Caco-2 (cell line): ENCODE data around the gene EN2. TPM values are rescaled to one million over a fixed set of nuclear protein-coding genes. Genes with fewer than 3 reads are reported as not detected.

Experiments used
- BruUV-seq: library from RNA; stranded (reverse); fragments of 400-500 nt; replicated peaks from 2 replicates; lab custom pipeline; 2021; lab: Mats Ljungman, UMichigan
- CTCF ChIA-PET: fragments of 300-600 bp; sonication (Branson Sonifier 250); formaldehyde crosslinking; loops from one replicate; lab custom pipeline; 2022; ENCODE audit warnings: antibody characterized with exemption; lab: Charles Lee
- POLR2A ChIA-PET: fragments of 300-600 bp; sonication (Branson Sonifier 250); formaldehyde crosslinking; loops from one replicate; lab custom pipeline; 2022; ENCODE audit warnings: antibody characterized with exemption; lab: Charles Lee
- DNase-seq, 2 experiments: peaks; one replicate each; pipeline versions ENCODE4 v3.0.0 to v3.0.0-alpha.2; 2020 to 2022
- H3K27me3 ChIP-seq: replicated peaks from 2 replicates; pipeline ENCODE4 v1.6.0; 2011; ENCODE audit warnings: low read length; ENCODE audit not compliant: control insufficient read depth, insufficient read depth
- H3K36me3 ChIP-seq: 2 replicates; pipeline ENCODE4 v1.5.1; 2011; ENCODE audit warnings: low read length; ENCODE audit not compliant: control insufficient read depth, insufficient read depth
- H3K4me1 ChIP-seq: fragments of 250-450 bp; sonication (Bioruptor Pico); 2 replicates; pipeline ENCODE4 v1.5.1; 2020; ENCODE audit warnings: mild to moderate bottlenecking
- H3K4me3 ChIP-seq: 2 replicates; pipeline ENCODE4 v1.5.1; 2011; ENCODE audit warnings: low read depth, mild to moderate bottlenecking, control low read depth, low read length
- H3K9me3 ChIP-seq: fragments of 250-450 bp; sonication (Bioruptor Pico); 2 replicates; pipeline ENCODE4 v1.5.1; 2020; ENCODE audit warnings: mild to moderate bottlenecking, moderate library complexity
- H3K27ac Mint-ChIP-seq: one replicate; pipeline ENCODE4 v1.8.0; 2022; ENCODE audit warnings: mixed read lengths; ENCODE audit not compliant: unreplicated experiment
- H3K27me3 Mint-ChIP-seq: one replicate; pipeline ENCODE4 v1.8.0; 2022; ENCODE audit warnings: mixed read lengths; ENCODE audit not compliant: insufficient read depth, unreplicated experiment
- H3K36me3 Mint-ChIP-seq: one replicate; pipeline ENCODE4 v1.8.0; 2022; ENCODE audit warnings: mild to moderate bottlenecking, mixed read lengths; ENCODE audit not compliant: insufficient read depth, unreplicated experiment
- H3K4me1 Mint-ChIP-seq: one replicate; pipeline ENCODE4 v1.8.0; 2022; ENCODE audit warnings: low read depth, mixed read lengths; ENCODE audit not compliant: unreplicated experiment
- H3K4me3 Mint-ChIP-seq: one replicate; pipeline ENCODE4 v1.8.0; 2022; ENCODE audit warnings: mild to moderate bottlenecking, moderate library complexity, mixed read lengths; ENCODE audit not compliant: unreplicated experiment
- H3K9me3 Mint-ChIP-seq: one replicate; pipeline ENCODE4 v1.8.0; 2022; ENCODE audit warnings: mixed read lengths; ENCODE audit not compliant: unreplicated experiment
- CTCF ChIP-seq, 2 experiments: fragments of 200-600 bp in 1 of 2; IDR thresholded peaks; 1 replicate in 1 of 2; 2 replicates in 1 of 2; pipeline versions ENCODE4 v1.5.1 to v1.8.0; 2011 to 2022; ENCODE audit warnings: antibody characterized with exemption in 1 of 2, control low read depth in 1 of 2, inconsistent platforms in 1 of 2, low read depth in 1 of 2, low read length in 1 of 2, mild to moderate bottlenecking in 1 of 2, moderate library complexity in 1 of 2; ENCODE audit not compliant: insufficient read depth in 1 of 2, severe bottlenecking in 1 of 2, unreplicated experiment in 1 of 2
- intact Hi-C: fragments of 100-400 bp; cut with micrococcal nuclease; formaldehyde crosslinking; loops from one replicate; pipeline ENCODE4 v1.10.0; 2022; ENCODE audit not compliant: unreplicated experiment
- total RNA-seq: library from RNA; stranded (reverse); gene quantifications from 2 replicates; pipeline ENCODE4 v1.2.3, GENCODE V29; 2022

Gene EN2
- total RNA-seq, 1 experiment from 2014 or later, result 1.5 TPM

GRCh38 chr7:155508376-155509358 is 50.7 kb downstream of the EN2 start:
- peak overlapping the region; percentile 71 for H3K4me3 Mint-ChIP-seq
- H3K4me1 Mint-ChIP-seq, result peaks cover 7% of the 10 kb centered on the region
- DNase-seq, result no peak
- no peaks in the 10 kb centered on the region for H3K9me3 Mint-ChIP-seq
- Histone ChIP-seq H3K27me3 (no peaks in the 10 kb centered on the region; the same call in 1 of the 2 replicates), H3K9me3 (no peaks in the 10 kb centered on the region), H3K4me1 (0 out of 2 replicates have a peak, but pooled peaks cover 5% of the 10 kb centered on the region), H3K4me3 (no peak overlapping the region), H3K36me3 (no peaks in the 10 kb centered on the region; the same call in 1 of the 2 replicates)
- CTCF ChIA-PET, result interaction anchor here (0.6 to 1.2 kb wide), 2 partner anchors 9 to 128 kb away, joined by 3 read pairs; no protein-coding TSS in a partner anchor
- BruUV-seq, result no TSS peak
- no peak for TF ChIP-seq CTCF (IDR thresholded peaks at IDR 0.05; ENCODE audit: insufficient read depth in 1 of 2, low read depth in 1 of 2, low read length in 1 of 2, severe bottlenecking in 1 of 2, unreplicated experiment in 1 of 2)
- intact Hi-C loops, result no loop called here
- H3K27me3 Mint-ChIP-seq, result peaks cover 32% of the 10 kb centered on the region
- no peaks in the 10 kb centered on the region for H3K36me3 Mint-ChIP-seq
- POLR2A ChIA-PET, result no interaction called here
- no peak overlapping the region for H3K27ac Mint-ChIP-seq

GRCh38 chr7:155509359-155509724 is 51.4 kb downstream of the EN2 start:
- Mint-ChIP-seq H3K36me3 (no peaks in the 10 kb centered on the region), H3K4me3 (peak overlapping the region; percentile 71), H3K9me3 (no peaks in the 10 kb centered on the region), H3K4me1 (peaks cover 7% of the 10 kb centered on the region), H3K27me3 (peaks cover 32% of the 10 kb centered on the region), H3K27ac (no peak overlapping the region)
- no peaks in the 10 kb centered on the region; the same call in 1 of the 2 replicates for H3K27me3 ChIP-seq
- no TSS peak for BruUV-seq
- no peak for DNase-seq
- ChIA-PET CTCF (interaction anchor here (0.6 to 1.2 kb wide), 2 partner anchors 9 to 129 kb away, joined by 3 read pairs; no protein-coding TSS in a partner anchor), POLR2A (no interaction called here)
- no peaks in the 10 kb centered on the region; the same call in 1 of the 2 replicates for H3K36me3 ChIP-seq
- no peak for TF ChIP-seq CTCF (IDR thresholded peaks at IDR 0.05; ENCODE audit: insufficient read depth in 1 of 2, low read depth in 1 of 2, low read length in 1 of 2, severe bottlenecking in 1 of 2, unreplicated experiment in 1 of 2)
- intact Hi-C loops, result no loop called here
- 0 out of 2 replicates have a peak, but pooled peaks cover 5% of the 10 kb centered on the region for H3K4me1 ChIP-seq
- H3K4me3 ChIP-seq, result peak overlapping the region; percentile 55
- no peaks in the 10 kb centered on the region for H3K9me3 ChIP-seq
